Loucy (cell line): ENCODE measurements around the gene RBMS3.

Experiments used
- EZH2phosphoT487 ChIP-seq: fragments of 200-600 bp; IDR thresholded peaks from 2 replicates; pipeline ENCODE4 v1.6.1; 2018; ENCODE audit warnings: antibody characterized with exemption, mild to moderate bottlenecking, moderate library complexity, borderline replicate concordance
- TF ChIP-seq, protein P1 (sequence below): fragments of 200-600 bp; sonication (generic); conservative IDR thresholded peaks from 2 replicates; pipeline ENCODE4 v1.5.1; 2014; ENCODE audit warnings: mild to moderate bottlenecking, antibody characterized with exemption, low read length

DNA sequence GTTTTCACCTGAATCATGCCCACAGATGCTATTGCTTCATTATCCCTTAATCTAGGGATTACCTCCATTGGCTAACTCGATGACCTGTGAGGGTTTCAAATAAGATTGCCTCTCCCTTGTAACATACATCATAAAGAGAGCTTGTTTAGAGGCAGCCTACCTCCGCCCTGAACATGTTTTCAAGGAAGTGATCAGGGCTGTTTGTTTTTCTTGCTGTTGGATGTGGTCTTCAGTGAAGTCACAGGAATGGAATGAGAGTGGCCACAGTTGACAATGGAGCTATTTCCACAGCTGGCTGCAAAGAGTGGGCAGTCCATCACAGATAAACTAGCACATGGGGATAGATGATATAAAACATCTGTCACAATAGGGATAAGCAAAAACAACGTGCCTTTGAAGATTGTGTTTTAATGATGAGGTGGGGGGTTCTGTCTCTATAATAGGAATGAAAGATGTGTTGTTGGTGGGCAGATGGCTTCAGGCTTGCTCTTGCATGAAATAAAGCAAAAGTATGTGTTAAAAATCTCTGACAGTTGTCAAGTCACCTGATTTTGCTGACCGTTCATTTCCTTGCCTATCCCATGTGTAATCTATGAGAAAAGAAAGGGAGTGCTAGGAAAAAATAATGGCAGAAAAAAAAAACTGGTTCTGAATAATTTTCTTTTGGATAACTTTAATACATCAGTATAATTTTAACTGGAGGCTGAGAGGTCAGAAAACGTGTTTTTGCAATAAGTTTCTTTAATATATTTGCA is 642.3 kb downstream of the RBMS3 start:
- TF ChIP-seq, protein P1, sequence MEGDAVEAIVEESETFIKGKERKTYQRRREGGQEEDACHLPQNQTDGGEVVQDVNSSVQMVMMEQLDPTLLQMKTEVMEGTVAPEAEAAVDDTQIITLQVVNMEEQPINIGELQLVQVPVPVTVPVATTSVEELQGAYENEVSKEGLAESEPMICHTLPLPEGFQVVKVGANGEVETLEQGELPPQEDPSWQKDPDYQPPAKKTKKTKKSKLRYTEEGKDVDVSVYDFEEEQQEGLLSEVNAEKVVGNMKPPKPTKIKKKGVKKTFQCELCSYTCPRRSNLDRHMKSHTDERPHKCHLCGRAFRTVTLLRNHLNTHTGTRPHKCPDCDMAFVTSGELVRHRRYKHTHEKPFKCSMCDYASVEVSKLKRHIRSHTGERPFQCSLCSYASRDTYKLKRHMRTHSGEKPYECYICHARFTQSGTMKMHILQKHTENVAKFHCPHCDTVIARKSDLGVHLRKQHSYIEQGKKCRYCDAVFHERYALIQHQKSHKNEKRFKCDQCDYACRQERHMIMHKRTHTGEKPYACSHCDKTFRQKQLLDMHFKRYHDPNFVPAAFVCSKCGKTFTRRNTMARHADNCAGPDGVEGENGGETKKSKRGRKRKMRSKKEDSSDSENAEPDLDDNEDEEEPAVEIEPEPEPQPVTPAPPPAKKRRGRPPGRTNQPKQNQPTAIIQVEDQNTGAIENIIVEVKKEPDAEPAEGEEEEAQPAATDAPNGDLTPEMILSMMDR = no peak
- TF ChIP-seq EZH2phosphoT487 = no peak
